HG03095 (cell line): ENCODE results near the gene SUSD3.

ENCODE experiments used
- ATAC-seq: cut with Tn5 transposase; IDR thresholded peaks from one replicate; pipeline ENCODE4 v1.9.1; 2021; ENCODE audit warnings: moderate library complexity; ENCODE audit not compliant: unreplicated experiment

The SUSD3 gene

GRCh38 chr9:93121316-93122241, 63.1 kb downstream of the SUSD3 start:
- ATAC-seq: no peak

DNA sequence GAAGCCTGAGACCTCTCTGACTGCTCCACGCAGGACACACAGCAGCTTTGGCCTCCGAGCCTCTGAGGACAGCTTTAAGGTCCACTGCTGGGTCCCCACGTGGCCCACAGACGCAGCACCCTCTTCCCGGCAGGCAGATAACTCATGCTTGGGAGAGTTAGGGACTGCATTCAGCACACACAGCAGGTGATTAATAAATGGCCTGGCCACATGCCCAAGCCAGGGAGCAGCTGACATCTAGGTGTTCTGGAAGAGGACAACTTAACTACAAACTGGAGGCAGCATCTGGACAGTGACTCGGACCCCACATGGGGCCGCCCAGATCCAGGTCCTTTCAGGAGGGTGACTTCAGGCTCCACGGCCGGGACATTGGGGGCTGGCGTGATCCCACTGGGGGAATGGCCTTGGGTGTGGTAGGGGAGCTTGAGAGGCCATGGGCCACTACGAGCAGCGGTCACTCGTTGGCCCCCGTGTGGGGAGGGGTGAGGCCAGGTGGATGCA, 64.3 kb downstream of the SUSD3 start:
- no peak for ATAC-seq

- no peak for ATAC-seq
Measured at GRCh38 chr9:93123561-93124283, 65.2 kb downstream of the SUSD3 start.

- ATAC-seq: no peak
Measured at GRCh38 chr9:93124793-93125192, 66.3 kb downstream of the SUSD3 start.

GRCh38 chr9:93125331-93125894, 66.9 kb downstream of the SUSD3 start:
- ATAC-seq: no peak

DNA sequence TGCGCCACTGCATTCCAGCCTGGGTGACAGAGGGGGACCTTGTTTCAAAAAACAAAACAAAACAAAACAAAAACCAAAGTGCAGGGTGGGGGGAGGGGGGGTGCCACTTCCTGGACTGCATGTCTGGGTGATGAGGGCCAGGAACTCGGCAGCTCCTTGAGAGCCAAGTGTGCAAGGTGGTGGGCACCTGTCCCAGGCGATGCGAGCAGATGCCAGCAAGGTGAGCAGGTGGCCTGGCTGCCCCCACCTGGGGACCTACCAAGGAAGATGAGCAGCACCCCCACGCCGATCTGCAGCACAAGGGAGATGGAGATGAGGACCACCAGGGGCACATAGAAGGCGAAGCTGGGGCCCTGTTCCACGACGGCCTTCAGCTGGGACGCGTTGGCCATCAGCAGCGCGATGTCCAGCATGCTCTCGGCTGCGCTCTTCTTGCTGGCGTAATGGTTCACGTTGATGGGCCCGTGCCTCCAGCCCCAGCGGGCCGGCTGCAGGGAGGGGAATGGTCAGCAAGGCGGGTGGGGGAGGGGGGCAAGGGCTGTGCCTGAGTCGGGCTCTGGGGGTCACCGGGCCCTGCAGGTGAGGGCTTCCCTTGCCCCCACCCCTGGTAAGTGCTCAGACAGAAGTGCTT, 67.8 kb downstream of the SUSD3 start:
- no peak for ATAC-seq

- ATAC-seq: no peak
Measured at GRCh38 chr9:93126825-93127368, 68.4 kb downstream of the SUSD3 start.

DNA sequence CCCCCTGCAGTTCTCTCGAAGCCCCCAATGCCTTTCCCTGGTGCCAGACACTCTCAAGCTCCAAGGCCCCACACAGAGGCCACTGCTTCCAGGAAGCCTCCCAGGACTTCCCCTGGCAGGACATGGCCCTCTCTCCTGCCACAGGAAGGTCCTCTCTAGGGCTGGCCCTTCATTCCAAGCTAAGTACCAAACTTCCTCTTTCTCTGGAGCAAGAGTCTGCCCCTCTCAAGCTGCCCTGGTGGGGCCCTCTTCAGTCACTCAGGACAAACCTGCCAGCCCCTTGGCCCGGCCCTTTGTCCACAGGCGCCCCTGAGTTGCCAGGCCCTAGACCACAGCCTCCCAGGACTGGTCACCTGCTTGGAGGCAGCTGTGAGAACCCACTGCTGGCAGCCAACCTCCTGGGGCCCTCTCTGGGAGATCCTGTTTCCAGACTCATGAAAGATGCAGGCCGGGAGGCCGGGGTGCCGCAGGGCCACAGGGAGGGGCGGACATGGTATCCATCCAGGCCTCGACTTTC, 69.0 kb downstream of the SUSD3 start:
- ATAC-seq: no peak

GRCh38 chr9:93128011-93128714, 69.7 kb downstream of the SUSD3 start:
- ATAC-seq: no peak

- no peak for ATAC-seq
Measured at GRCh38 chr9:93128715-93129224, 70.3 kb downstream of the SUSD3 start.

DNA sequence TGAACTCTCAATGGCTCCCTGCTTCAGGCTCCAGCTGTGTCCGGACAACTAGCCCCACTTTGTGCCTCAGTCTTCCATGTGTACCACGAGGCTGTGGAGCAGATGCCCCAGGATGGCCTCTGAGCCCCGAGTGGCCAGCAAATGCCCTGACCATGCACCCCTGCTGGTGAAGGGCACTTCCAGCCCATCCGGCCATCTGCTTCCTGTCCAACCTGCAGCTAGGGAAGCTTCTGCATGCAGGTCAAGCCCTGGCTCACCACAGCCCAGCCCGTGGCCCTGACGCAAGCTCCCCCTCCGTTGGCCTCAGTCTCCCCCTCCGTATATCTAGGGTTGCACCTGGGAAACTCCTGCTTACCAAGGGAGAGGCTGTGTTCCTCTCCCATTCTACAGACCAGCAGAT, 70.8 kb downstream of the SUSD3 start:
- no peak for ATAC-seq

- no peak for ATAC-seq
Measured at GRCh38 chr9:93129691-93130500, 71.4 kb downstream of the SUSD3 start.

- ATAC-seq: no peak
Measured at GRCh38 chr9:93130861-93131481, 72.5 kb downstream of the SUSD3 start.

DNA sequence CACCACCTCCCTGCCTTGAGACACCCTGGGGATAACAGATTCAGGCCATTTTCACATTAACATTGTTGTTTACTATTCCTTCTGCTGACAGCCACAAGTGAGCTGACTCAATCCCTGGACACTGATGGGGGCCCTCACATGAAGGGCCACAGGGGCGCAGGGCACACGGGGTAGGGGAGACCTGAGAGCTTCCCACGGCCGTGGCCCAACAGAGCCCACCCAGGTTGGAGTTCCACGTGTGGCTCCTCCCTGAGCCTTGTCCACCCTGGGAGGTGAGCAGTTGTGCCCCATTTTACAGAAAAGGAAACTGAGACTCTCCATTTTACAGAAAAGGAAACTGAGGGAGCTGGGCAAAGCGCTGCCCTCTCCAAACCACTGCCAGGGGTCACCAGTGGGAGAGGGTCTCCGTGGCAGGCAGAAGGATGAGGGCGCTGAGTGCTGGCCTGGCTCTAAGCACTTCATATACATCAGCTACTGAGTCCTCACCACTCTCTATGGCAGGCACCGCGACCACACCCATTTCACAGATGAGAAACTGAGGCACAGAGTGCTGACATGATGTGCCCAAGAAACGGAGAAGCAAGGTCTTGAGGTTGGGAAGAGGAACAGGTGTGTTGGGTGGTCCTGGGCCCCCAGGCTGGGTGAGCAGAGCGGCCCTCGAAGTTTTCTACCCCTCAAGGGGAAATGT, 73.2 kb downstream of the SUSD3 start:
- ATAC-seq: no peak

DNA sequence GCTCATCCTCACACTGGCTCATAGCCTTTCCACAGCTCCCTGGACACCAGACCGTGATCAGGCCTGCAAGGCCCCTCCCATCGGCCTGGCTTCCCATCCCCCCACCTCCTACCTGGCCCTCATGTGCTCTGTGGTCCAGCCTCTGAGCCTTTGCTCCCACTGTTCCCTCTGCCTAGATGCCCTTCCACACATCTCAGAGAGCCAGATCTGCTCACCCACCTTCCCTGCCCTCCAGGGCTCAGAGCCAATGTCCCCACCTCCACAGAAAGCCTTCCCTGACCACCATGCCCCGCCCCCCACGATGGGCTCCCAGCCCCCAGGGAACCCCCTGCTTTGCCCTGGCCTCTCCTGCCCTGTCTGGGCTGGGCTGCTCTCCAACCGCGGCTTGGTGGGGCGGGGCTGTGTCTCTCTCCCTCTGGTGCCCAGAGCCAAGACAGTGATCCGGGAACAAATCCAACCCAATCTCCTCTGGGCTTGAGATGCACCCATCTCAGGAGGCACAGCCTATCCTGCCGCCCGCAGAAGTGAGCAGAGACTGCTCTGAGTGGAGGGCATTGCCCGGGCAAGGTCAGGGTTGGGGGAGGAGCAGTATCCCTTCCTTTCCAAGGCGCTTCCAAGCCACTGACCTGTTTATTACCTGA, 73.9 kb downstream of the SUSD3 start:
- ATAC-seq: no peak

GRCh38 chr9:93132946-93133680, 74.6 kb downstream of the SUSD3 start:
- peak; percentile 40 for ATAC-seq

GRCh38 chr9:93133681-93134014, 75.1 kb downstream of the SUSD3 start:
- ATAC-seq: no peak
